Measurements from ENCODE around the gene ANKFN1. TPM values are rescaled to one million over a fixed set of nuclear protein-coding genes. Genes with fewer than 3 reads are reported as not detected.

Gene ANKFN1
- total RNA-seq, 1 experiment from 2014 or later = 6.0 TPM

GRCh38 chr17:56471696-56472095, 318.4 kb downstream of the ANKFN1 start:
- H3K36me3 ChIP-seq = no peaks in the 10 kb centered on the region
- H3K27me3 ChIP-seq = no peaks in the 10 kb centered on the region; the same call in 1 of the 2 replicates
- H3K9me3 ChIP-seq = no peaks in the 10 kb centered on the region
- H3K4me3 ChIP-seq = no peak overlapping the region
- no peak for DNase-seq

- no peaks in the 10 kb centered on the region for H3K36me3 ChIP-seq
- no peak for DNase-seq
Measured at GRCh38 chr17:56475116-56475515, 321.8 kb downstream of the ANKFN1 start.

GRCh38 chr17:56478836-56479447, 325.7 kb downstream of the ANKFN1 start:
- Histone ChIP-seq H3K27me3 (no peaks in the 10 kb centered on the region; the same call in 1 of the 2 replicates), H3K9me3 (no peaks in the 10 kb centered on the region), H3K36me3 (no peaks in the 10 kb centered on the region), H3K4me3 (no peak overlapping the region)
- no peak for DNase-seq

More at GRCh38 chr17:56475116-56475515, 321.8 kb downstream of the ANKFN1 start:
- Histone ChIP-seq H3K9me3 (no peaks in the 10 kb centered on the region), H3K4me3 (no peak overlapping the region), H3K27me3 (no peaks in the 10 kb centered on the region; the same call in 1 of the 2 replicates)

- Histone ChIP-seq H3K9me3 (no peaks in the 10 kb centered on the region), H3K36me3 (no peaks in the 10 kb centered on the region), H3K27me3 (no peaks in the 10 kb centered on the region), H3K4me3 (no peak overlapping the region)
- DNase-seq = no peak
Measured at GRCh38 chr17:56480501-56480900, 327.2 kb downstream of the ANKFN1 start.

GRCh38 chr17:56481659-56482058, 328.4 kb downstream of the ANKFN1 start:
- Histone ChIP-seq H3K36me3 (no peaks in the 10 kb centered on the region), H3K27me3 (no peaks in the 10 kb centered on the region), H3K4me3 (no peak overlapping the region), H3K9me3 (no peaks in the 10 kb centered on the region)
- no peak for DNase-seq

- DNase-seq = no peak
- no peaks in the 10 kb centered on the region for H3K36me3 ChIP-seq
- no peaks in the 10 kb centered on the region for H3K9me3 ChIP-seq
- H3K27me3 ChIP-seq = no peaks in the 10 kb centered on the region
- H3K4me3 ChIP-seq = no peak overlapping the region
Measured at GRCh38 chr17:56482229-56482628, 329.0 kb downstream of the ANKFN1 start.

GRCh38 chr17:56486732-56487131, 333.5 kb downstream of the ANKFN1 start:
- Histone ChIP-seq H3K9me3 (no peaks in the 10 kb centered on the region), H3K36me3 (no peaks in the 10 kb centered on the region), H3K27me3 (no peaks in the 10 kb centered on the region), H3K4me3 (no peak overlapping the region)
- DNase-seq = no peak

- no peak overlapping the region for H3K4me3 ChIP-seq
Measured at GRCh38 chr17:56488800-56489199, 335.5 kb downstream of the ANKFN1 start.

GRCh38 chr17:56489980-56490379, 336.7 kb downstream of the ANKFN1 start:
- Histone ChIP-seq H3K27me3 (no peaks in the 10 kb centered on the region), H3K9me3 (no peaks in the 10 kb centered on the region), H3K4me3 (no peak overlapping the region), H3K36me3 (no peaks in the 10 kb centered on the region)
- no peak for DNase-seq

More at GRCh38 chr17:56488800-56489199, 335.5 kb downstream of the ANKFN1 start:
- no peak for DNase-seq
- no peaks in the 10 kb centered on the region for H3K27me3 ChIP-seq
- H3K9me3 ChIP-seq = no peaks in the 10 kb centered on the region
- no peaks in the 10 kb centered on the region for H3K36me3 ChIP-seq

- no peaks in the 10 kb centered on the region for H3K9me3 ChIP-seq
- no peak for DNase-seq
- no peaks in the 10 kb centered on the region for H3K27me3 ChIP-seq
- no peaks in the 10 kb centered on the region for H3K36me3 ChIP-seq
- H3K4me3 ChIP-seq = no peak overlapping the region
Measured at GRCh38 chr17:56495556-56495955, 342.3 kb downstream of the ANKFN1 start.

- Histone ChIP-seq H3K36me3 (no peaks in the 10 kb centered on the region), H3K9me3 (no peaks in the 10 kb centered on the region), H3K27me3 (no peaks in the 10 kb centered on the region), H3K4me3 (no peak overlapping the region)
- DNase-seq = no peak
Measured at GRCh38 chr17:56497132-56497531, 343.9 kb downstream of the ANKFN1 start.

- no peaks in the 10 kb centered on the region for H3K27me3 ChIP-seq
- no peak for DNase-seq
- H3K36me3 ChIP-seq = no peaks in the 10 kb centered on the region
- H3K4me3 ChIP-seq = no peak overlapping the region
- H3K9me3 ChIP-seq = no peaks in the 10 kb centered on the region
Measured at GRCh38 chr17:56499799-56500388, 346.6 kb downstream of the ANKFN1 start.

GRCh38 chr17:56502120-56502654, 348.9 kb downstream of the ANKFN1 start:
- Histone ChIP-seq H3K27me3 (0 out of 2 replicates have a peak, but pooled peaks cover 2% of the 10 kb centered on the region), H3K36me3 (no peaks in the 10 kb centered on the region), H3K9me3 (no peaks in the 10 kb centered on the region), H3K4me3 (no peak overlapping the region)
- DNase-seq = no peak

- Histone ChIP-seq H3K4me3 (no peak overlapping the region), H3K36me3 (no peaks in the 10 kb centered on the region), H3K27me3 (0 out of 2 replicates have a peak, but pooled peaks cover 2% of the 10 kb centered on the region), H3K9me3 (no peaks in the 10 kb centered on the region)
- no peak for DNase-seq
Measured at GRCh38 chr17:56505154-56505756, 352.0 kb downstream of the ANKFN1 start.

GRCh38 chr17:56506349-56506748, 353.1 kb downstream of the ANKFN1 start:
- DNase-seq = no peak
- 0 out of 2 replicates have a peak, but pooled peaks cover 2% of the 10 kb centered on the region for H3K27me3 ChIP-seq
- H3K9me3 ChIP-seq = no peaks in the 10 kb centered on the region
- H3K4me3 ChIP-seq = no peak overlapping the region
- no peaks in the 10 kb centered on the region for H3K36me3 ChIP-seq

- Histone ChIP-seq H3K4me3 (no peak overlapping the region), H3K36me3 (no peaks in the 10 kb centered on the region), H3K27me3 (peaks cover 2% of the 10 kb centered on the region; the same call in 1 of the 2 replicates), H3K9me3 (no peaks in the 10 kb centered on the region)
- DNase-seq = no peak
Measured at GRCh38 chr17:56510554-56511342, 357.5 kb downstream of the ANKFN1 start.

GRCh38 chr17:56514264-56514663, 361.0 kb downstream of the ANKFN1 start:
- Histone ChIP-seq H3K9me3 (no peaks in the 10 kb centered on the region), H3K36me3 (no peaks in the 10 kb centered on the region), H3K4me3 (no peak overlapping the region), H3K27me3 (peaks cover 2% of the 10 kb centered on the region; the same call in 1 of the 2 replicates)
- no peak for DNase-seq

All from MG63 (cell line).